Amniotic stem cell (primary cell): ENCODE data around the gene IMMP2L.
A peak's percentile ranks its signal among the peaks of the same experiment; 100 is the strongest.

Experiments used
- DNase-seq: peaks from one replicate; lab custom pipeline; 2025; lab: John Stamatoyannopoulos, UW

Gene IMMP2L

DNA sequence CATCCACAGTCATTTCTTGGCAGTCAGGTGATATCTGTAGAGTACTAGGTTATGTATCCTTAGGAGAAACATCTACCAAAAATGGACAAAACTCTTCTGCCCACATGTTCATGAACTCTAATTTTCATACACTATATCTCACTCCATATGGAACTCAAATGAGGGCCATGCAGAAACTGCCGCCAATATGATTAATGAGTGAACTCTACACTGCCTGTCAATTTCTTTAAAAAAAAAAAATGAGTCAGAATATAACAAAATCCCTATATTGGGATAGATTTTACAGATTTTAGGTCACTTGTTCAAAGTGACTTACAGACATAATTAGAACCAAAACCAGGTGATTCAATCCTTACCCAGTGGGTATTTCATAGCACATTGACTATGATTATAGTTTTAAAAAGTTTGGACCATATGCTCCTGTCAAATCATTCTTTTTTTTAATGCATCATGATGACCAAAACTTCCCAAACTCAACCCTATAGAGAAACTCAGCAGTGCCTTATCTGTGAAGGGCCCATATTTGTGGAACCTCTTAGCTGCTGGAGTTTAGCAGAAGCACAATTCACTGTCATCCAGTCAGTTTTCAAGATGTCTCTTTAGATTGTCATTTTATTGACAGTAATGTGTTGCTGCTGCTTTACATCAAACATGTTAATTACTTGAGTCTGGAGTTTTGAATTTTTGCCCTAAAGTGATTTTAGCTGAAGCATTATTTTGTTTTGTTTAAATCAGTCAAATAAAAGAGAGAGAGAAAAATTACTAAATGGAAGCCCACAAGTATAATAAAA is 460.2 kb downstream of the IMMP2L start:
- no peak for DNase-seq

DNA sequence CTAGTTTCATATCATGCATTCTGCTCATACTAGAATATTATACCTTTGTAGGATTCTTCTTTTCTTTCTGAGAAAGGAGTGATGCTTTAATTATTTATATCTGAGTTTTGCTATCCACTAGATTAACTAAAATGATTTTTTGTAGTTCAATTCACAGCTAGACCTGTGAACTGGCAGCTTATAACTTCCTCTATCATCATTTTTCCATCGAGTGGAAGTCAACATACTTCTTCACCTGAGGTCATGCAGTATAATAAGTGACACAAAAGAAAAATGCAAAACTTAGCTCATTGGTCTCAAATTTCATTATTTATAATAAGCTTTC is 463.4 kb downstream of the IMMP2L start:
- no peak for DNase-seq

DNA sequence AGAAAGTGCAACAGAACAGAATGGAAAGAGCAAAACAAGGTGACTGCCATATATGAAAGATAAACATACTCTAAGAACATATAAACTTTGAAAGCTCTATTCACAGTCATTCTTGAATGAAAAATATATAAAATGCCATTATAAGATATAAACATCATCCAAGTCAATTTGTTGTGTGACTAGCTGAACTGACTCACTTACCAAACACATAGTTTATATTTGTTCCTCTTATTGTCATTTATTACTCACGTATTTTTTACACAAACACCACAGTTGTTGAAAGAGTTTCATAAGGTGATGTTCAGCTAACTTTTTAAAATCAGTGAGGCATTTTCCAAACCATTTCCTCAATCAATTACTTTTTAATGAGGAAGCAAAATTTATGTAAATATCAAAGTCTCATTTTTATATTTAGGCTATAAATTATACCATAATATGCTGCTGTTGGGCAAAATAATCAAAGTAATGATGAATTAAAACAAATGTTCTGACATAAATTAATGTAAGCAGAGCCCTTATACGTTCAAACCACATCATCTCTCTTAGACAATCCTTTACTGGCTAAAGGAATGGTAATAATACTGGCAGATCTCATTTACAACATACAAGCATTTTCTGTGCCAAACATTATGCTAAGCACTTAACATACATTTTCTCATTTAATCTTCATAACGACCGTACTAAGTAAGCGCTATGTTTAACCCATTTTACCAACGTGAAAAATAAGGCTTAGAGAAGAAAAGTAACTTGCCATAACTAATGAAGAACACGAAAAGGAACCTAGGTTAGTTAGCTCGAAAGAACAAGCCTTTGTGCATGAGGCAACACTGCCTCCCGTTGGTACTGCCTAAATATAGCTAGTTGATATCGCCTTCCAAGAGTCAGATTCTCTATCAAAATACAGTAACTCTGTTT is 464.0 kb downstream of the IMMP2L start:
- peak; percentile 21 for DNase-seq

DNA sequence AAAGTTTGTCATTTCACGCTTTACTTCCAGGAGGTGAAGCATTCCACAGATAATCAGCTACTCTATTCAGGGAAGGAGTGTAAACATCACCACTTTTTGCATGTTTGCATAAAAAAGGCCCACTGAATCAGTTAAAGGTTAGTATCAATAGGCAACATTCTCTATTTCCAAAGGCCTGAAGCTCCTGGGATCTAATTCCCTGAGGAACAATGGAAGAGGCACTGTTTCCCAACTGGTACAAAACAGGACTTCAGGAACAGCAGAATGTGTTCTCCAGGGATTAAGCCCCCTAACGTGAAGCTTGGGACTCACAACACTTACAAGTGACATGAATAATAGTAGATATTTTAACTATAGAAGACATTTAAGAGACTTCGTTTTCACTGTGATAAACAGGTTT is 465.3 kb downstream of the IMMP2L start:
- DNase-seq = no peak

DNA sequence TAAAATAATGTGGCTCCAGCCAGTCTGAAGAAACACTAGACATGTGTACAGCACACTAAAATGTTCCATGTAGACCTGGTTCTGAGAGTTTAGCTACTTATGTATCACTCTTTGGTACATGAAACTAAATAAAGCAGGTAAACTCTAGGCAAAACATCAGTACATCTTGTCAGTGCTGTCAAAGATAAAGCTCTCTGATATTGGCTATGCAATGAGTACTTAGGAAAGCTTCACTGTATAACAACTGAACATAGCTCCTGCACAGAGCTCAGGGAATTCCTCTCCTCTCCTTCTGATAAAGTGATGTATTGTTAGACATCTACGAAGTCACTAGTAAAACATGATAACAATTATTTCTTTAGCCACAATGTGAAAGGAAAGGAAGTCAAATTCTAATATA is 467.9 kb downstream of the IMMP2L start:
- DNase-seq = no peak

DNA sequence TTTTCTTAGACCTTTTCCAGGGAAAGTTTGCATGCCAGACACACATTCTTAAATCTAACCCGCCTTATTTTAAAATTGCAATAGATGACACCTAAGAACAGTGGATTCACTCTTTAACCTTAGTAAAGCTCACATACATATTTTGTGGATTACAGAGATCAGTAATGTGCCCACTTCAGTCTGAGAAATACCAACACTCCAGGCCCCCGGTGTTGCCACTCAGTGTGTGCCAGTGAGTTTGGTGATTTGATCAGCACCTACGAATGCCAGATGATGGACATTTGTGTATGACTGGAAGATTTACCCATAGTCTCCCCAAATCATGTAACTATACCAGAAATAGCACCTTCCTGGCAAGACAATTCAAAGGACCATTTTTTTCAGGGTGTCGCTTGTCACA is 468.8 kb downstream of the IMMP2L start:
- no peak for DNase-seq

DNA sequence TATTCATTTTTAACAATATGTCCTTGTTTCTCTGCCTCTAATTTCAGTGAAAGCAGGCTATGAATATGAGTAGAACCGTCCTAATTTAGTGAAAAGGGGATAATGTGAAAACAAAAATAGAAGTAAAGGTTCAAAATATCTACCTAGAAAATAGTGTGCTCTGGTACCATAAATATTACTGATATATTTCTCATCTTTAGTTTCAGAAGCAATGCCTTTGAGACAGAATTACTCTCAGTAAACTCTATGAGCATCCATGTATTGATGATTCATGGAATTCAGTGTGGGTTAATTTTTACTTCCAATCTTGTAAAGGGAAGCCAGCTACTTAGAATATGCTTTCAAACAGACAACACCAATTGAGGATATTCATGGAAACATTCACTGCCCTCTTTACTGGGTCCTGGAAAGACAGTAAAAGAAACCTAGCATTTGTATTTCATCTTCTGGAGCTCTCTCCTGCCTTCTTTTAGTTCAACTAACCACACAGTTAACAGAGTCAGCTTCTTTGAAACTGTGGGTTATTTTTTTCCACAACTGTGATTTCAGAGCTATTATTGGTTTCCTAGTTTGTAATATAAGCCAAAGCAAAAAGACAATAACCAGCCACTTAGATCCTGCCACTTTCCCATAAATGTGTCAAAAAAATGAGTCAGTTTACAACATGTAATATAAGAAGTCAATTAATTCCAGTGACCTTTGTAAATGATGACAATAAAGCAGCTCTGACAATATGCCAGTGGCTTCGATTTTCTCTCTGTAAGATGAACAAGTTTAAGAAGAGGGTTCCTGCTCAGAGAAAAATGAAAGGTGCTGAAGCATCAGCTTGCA is 469.7 kb downstream of the IMMP2L start:
- no peak for DNase-seq

DNA sequence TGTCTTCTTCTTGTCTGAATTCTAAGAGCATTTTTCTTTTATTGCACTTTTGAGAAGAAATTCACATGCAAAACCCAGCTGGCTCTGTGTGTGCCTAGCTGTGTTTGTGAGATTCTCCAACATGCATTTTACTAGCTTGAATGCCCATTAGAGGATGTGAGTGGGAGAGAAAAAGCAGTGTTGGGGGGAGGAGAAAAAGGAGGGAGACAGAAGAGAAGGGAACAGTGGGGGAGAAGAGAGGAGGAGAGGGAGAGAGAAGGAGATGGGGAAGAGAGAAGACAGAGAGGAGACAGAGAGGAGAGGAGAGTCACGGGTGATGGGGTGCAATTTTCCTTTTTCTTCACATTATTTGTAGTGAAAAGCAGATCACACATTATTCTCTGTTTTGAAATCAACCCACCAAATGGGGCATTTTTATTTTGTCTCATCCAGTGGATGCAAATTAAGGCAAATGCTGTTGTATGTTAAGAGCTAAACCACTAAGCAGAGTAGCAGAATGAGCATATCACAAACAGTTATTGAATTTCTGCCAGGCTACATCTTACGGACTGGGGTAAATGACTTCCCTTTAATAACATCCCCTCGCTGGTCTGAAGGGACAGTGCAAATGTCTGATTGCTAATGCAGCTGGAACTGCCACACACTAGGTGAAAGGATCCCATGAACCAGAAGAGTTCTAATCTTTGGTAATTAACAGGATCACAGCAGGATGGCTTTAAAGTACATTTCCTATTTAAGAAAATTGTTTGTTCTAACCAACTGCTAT is 470.5 kb downstream of the IMMP2L start:
- DNase-seq = no peak

DNA sequence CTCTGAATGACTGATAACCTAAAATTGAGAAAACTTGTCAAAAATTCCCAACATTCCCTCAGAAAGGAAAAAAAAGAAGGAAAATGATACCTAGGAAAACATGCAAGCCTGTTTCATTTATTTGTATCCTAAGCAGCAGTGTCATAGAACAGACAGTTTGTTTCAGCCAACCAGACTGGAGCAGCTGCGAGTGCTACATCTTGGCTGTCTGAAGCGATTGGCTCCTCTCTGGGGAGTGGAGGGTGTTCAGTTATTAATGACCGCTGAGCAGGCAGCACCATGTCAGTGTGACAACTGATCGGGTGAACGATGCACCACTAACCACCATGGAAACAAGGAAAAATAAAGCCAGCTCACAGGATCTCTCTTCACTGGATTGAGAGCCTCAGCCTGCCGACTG is 471.4 kb downstream of the IMMP2L start, which contains the start of gene LRRN3:
Gene LRRN3, plus strand, starts transcription at position 282 of the 400 bp plus-strand sequence. CDS start 31,646 bp downstream, outside the sequence.
- DNase-seq = peak; percentile 68

DNA sequence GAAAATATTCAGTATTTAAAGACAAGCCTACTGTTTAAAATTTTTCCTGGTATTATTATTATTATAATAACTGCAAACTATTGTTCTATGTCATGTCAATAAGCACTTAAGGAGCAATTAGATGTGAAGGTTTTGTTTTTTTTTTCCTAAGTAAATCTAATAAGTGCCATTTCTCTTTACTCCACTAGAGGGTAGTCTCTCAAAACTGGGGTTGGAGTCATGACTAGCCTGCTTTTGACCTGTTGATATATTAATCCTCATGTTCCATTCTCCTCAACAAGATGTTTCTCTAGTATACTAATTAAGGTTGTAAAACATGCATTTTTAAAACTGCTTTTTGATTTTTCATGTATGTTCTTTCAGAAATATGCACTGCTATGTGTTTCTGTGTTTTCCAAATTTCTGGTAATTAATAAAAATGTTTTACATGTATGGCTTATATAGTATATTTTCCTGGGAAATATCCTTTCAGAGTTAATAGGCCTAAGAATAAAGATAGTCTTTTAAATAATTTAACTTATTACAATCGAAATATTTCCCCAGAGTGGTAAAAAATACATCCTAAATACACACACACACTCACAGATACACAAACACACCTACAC is 472.4 kb downstream of the IMMP2L start:
- DNase-seq = no peak

DNA sequence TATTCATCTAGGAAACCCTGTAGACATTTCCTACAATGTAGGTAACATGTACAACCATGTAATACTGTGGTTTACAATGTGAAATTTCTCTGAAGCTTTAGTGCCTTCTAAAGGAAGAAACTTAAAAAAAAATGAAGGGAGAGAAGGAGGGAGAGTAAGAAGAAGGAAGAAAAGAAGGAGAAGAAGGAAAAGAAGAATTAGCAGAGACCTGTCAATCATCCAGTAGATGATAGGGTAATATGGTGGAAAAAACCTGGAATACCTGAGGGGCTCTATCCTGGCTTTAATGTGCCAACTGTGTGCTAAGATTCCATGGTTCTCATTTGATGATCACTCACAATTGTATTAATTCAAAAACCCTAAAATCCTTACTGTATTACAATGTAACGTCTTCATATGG is 474.0 kb downstream of the IMMP2L start:
- DNase-seq = no peak

DNA sequence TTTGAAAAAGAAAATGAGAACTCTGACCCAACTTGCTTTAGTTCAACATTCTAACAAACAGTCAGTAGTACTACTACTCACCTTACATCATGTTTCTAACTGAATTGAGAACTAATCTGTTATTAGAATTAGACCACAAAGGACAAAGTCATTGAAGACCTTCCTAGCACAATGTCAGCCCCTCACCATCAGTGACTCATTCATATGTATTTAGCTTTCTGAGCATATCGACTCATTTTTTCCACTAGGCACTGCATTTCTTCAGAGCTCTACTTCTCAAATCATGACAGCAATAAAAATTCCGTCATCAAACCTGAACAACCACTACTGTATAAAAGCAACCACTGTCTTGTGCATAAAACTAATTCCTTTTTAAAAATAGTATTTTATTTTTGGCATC is 475.8 kb downstream of the IMMP2L start:
- no peak for DNase-seq

DNA sequence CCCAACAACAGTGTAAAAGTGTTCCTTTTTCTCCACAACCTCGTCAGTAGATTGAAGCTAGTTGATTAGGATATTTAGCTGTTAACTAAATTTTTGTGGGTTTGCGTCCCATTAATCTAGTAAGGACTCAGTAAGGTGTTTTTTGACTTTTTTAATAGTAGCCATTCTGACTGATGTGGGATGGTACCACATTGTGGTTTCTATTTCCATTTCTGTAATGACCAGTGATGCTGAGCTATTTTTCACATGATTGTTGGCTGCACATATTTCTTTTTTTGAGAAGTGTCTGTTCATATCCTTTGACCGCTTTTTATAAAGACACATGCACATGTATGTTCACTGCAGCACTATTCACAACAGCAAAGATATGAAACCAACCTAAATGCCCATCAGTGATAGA is 476.9 kb downstream of the IMMP2L start:
- DNase-seq = no peak

DNA sequence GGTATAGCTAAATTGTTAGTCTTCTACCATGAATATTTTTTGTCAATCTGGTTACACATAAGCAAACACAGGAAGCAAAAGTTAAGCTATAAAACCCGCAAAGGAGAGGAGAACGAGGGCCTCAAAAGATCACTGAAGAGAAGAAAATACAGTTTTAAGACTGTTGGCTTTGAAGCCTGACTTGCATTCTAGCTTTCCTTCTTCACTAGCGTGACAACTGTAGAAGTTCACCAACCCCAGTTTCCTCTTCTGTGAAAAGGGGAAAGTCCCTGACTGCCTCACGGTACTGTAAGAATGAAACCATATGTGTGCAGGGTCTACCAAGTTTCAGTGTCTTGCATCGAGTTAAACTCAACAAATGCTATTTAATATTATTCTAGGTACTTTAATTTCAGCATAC is 478.9 kb downstream of the IMMP2L start:
- DNase-seq = peak; percentile 78

DNA sequence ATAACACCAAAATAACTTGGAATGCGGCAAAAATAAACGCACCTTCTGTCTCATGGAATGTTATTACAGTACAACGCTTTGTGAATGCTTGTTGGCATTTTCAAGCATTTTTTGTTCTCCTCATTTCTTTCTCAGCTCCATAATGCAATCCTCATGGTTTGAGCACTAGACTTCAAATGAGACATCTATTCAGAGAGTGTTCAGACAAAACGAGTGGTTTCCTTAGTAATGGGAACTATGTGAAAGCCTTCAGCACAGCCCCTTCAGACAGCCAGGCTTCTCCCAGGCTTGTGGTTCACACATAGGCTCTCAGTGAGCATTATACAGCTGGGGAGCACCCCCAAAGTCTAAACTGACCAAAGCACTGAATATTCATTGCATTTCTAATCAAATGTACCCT is 479.9 kb downstream of the IMMP2L start:
- DNase-seq = no peak

DNA sequence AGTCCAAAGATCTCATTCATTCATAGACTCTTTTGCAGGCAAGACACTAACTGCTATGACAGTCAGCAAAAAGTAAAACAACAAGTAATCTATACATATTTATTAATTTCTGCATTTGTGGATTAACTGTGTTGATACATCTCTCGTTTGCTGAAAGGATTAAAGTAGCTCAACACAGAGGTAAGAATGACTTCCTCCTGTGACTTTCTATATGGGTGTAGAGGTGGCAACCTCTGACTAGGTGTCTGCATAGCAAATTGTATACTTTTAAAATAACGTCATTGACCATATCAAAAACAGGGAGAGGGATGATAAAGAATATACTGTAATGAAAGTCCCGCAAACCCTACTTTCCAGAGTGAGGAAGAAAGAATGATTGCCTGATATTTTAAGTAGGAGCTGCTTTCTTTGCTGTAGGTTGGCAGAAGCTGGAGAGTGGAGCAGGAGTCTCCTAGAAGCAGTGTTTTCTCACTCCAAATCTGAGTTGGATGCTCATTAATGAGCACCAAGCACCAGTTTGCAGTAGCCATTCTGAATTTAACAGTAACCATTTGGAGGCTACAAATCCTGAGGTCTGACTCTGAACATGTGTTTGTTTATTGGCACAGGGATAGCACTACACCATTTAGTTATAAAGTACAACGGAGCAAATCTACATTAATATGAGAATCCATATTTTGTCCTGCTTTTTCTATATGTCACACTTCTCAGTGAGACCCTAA is 480.6 kb downstream of the IMMP2L start:
- no peak for DNase-seq

DNA sequence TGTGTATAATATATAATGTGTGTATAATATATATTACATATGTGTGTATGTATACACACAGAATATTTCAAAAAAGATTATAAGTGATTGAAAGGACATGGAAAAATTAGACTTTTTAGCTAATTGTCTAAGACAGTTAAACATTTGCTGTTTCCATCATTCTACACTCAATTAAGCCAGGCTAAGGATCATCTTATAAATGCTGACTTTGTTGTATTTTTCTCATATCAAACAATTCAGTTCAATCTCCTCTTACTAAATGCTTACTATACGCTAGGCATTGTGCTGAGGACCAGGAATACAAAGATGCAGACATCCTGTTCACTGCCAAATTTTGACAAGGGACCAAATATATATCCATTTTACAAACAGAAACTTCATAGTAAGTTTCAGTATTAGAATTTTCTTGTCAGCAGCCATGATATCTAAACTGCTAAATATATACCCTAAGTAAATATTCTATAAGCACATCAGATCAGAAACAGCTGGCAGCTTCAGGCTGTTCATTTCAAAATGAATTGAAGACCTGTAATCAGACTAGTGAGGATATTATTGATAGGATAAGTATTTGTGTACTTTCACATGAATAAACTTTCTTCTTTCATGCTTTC is 481.7 kb downstream of the IMMP2L start:
- DNase-seq = no peak

DNA sequence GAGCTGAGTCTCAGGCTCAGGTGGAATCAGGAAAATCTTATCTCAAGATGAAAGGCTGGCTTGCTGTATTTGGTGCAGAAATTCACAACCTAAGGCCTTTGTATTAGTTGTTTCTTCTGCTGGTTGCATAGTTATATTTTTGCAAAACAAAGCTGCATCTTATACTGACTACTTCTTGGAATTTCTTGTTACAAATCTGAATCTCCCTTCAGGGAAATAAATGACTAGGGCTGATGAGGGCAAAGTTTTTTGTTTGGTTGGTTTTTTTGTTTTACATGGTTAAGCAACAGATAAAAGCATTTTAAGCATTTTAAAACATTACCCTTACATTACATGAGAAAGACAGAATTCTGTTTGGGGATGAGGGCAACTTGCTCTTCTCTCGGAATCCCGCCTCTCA is 485.3 kb downstream of the IMMP2L start:
- DNase-seq = no peak

DNA sequence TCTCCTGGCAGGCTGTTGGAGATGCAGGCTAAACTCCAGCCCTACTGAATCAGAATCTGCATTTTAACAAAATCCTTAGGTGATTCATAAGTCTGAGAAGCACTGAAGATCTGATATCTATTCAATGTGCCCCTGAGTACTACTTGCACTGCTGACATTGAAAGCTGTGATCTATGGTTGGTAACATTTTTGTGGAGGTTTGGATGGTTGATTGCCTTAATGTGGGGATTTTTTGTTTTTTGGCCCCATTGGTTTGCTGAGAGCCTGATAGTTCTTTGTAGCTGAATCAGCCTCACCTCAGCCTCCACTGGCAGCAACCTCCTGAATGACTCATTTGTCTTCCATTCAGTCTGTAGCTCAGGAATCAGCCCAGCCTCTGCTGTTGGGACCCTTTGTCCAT is 486.1 kb downstream of the IMMP2L start:
- no peak for DNase-seq

DNA sequence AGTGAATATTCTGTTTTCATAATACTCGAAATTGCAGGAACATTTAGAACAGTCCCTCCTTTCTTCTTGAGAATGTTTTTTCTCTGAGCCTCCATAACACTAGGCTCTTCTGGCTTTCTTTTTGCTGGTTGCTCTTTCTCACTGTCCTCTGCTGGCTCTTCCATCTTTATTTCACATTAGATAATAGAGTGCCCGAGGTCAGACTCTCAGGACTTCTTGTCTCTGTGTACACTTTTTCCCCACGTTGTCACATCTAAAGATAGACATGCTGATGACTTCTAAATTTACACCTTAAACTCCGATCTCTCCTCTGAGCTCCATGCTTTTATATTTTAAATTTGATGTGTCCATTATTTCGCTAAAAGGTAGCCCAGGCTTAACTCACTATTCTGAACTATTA is 486.8 kb downstream of the IMMP2L start:
- no peak for DNase-seq
